HCT116 (cell line): ENCODE results near the gene MYO16. TPM values are rescaled to one million over a fixed set of nuclear protein-coding genes. Genes with fewer than 3 reads are reported as not detected.

Experiments
- ATAC-seq: fragments of 200-7000 bp; cut with Tn5 transposase; 2 replicates; pipeline ENCODE4 v1.9.1; 2020; ENCODE audit warnings: mild to moderate bottlenecking, moderate library complexity
- BruUV-seq: library from RNA; stranded (reverse); fragments of 400-500 nt; replicated peaks from 2 replicates; lab custom pipeline; 2021; lab: Mats Ljungman, UMichigan
- CTCF ChIA-PET: fragments of 300-600 bp; sonication (Branson Sonifier 250); formaldehyde crosslinking; loops from one replicate; lab custom pipeline; 2021; ENCODE audit warnings: antibody characterized with exemption; lab: Charles Lee
- POLR2A ChIA-PET: fragments of 300-600, 350-600 bp; sonication (Branson Sonifier 250); formaldehyde crosslinking; loops from one replicate; lab custom pipeline; 2021; ENCODE audit warnings: antibody characterized with exemption; lab: Charles Lee
- RAD21 ChIA-PET, 2 experiments: fragments of 300-600 bp; sonication (Branson Sonifier 250); formaldehyde crosslinking; loops; one replicate each; lab custom pipeline; 2023; ENCODE audit warnings: low total read pairs in 2 of 2; ENCODE audit not compliant: uncharacterized antibody in 2 of 2, unreplicated experiment in 2 of 2, low non-redundant PET in 1 of 2; lab: Charles Lee
- DNase-seq: peaks from one replicate; pipeline ENCODE4 v3.0.0-alpha.2; 2010; ENCODE audit warnings: low read depth, low spot score
- H2AFZ ChIP-seq: fragments of 200-600 bp; shearing (Covaris generic), sonication (generic); 2 replicates; pipeline ENCODE4 v1.6.1; 2017; ENCODE audit warnings: low read depth, mixed run types, mixed read lengths, antibody characterized with exemption, low read length; ENCODE audit not compliant: poor library complexity, severe bottlenecking
- H3K27ac ChIP-seq: 2 replicates; pipeline ENCODE4 v1.5.1; 2012; ENCODE audit warnings: low read depth, low read length
- H3K27me3 ChIP-seq: fragments of 200-600 bp; sonication (generic); 2 replicates; pipeline ENCODE4 v1.6.1; 2016; ENCODE audit warnings: mixed run types, low read length, mixed read lengths; ENCODE audit not compliant: insufficient read depth
- H3K36me3 ChIP-seq, 2 experiments: fragments of 200-500 bp in 1 of 2; fragments of 200-600 bp in 1 of 2; sonication (Bioruptor generic) in 1 of 2; sonication (generic) in 1 of 2; 2 replicates each; pipeline versions ENCODE4 v1.5.1 to v1.6.1; 2014 to 2016; ENCODE audit warnings: low read length in 2 of 2, inconsistent platforms in 1 of 2, mixed read lengths in 1 of 2, mixed run types in 1 of 2; ENCODE audit not compliant: insufficient read depth in 2 of 2, control insufficient read depth in 1 of 2
- H3K4me1 ChIP-seq, 2 experiments: fragments of 200-600 bp in 1 of 2; sonication (generic) in 1 of 2; 2 replicates each; pipeline versions ENCODE4 v1.5.1 to v1.6.1; 2012 to 2017; ENCODE audit warnings: low read length in 2 of 2, inconsistent platforms in 1 of 2, mild to moderate bottlenecking in 1 of 2, mixed read lengths in 1 of 2, mixed run types in 1 of 2, moderate library complexity in 1 of 2; ENCODE audit not compliant: insufficient read depth in 2 of 2, control insufficient read depth in 1 of 2
- H3K4me2 ChIP-seq: fragments of 200-600 bp; sonication (generic); 2 replicates; pipeline ENCODE4 v1.6.1; 2017; ENCODE audit warnings: mixed run types, low read length, mixed read lengths
- H3K4me3 ChIP-seq, 2 experiments: fragments of 200-600 bp in 1 of 2; sonication (generic) in 1 of 2; replicated peaks in 1 of 2; 2 replicates each; pipeline ENCODE4 v1.5.1; 2011 to 2016; ENCODE audit warnings: low read length in 2 of 2, control low read depth in 1 of 2, low read depth in 1 of 2, mild to moderate bottlenecking in 1 of 2, mixed read lengths in 1 of 2, mixed run types in 1 of 2
- H3K79me2 ChIP-seq: fragments of 200-600 bp; sonication (generic); 2 replicates; pipeline ENCODE4 v1.6.1; 2017; ENCODE audit warnings: mild to moderate bottlenecking, mixed run types, low read length, moderate library complexity, mixed read lengths; ENCODE audit not compliant: insufficient read depth
- H3K9ac ChIP-seq: fragments of 200-600 bp; sonication (generic); 2 replicates; pipeline ENCODE4 v1.6.1; 2016; ENCODE audit warnings: low read length, mixed read lengths
- H3K9me2 ChIP-seq: fragments of 200-600 bp; sonication (generic), shearing (Covaris generic); 2 replicates; pipeline ENCODE4 v1.6.1; 2017; ENCODE audit warnings: mixed run types, mild to moderate bottlenecking, moderate library complexity; ENCODE audit not compliant: insufficient read depth
- H3K9me3 ChIP-seq, 2 experiments: fragments of 200-500 bp in 1 of 2; fragments of 200-600 bp in 1 of 2; sonication (Bioruptor generic) in 1 of 2; sonication (generic) in 1 of 2; 2 replicates each; pipeline ENCODE4 v1.6.1; 2014 to 2017; ENCODE audit warnings: low read length in 2 of 2, mixed read lengths in 2 of 2, inconsistent platforms in 1 of 2, low read depth in 1 of 2, mild to moderate bottlenecking in 1 of 2, mixed run types in 1 of 2, moderate library complexity in 1 of 2; ENCODE audit not compliant: control insufficient read depth in 1 of 2, insufficient read depth in 1 of 2
- H4K20me1 ChIP-seq: fragments of 200-600 bp; sonication (generic), shearing (Covaris generic); 2 replicates; pipeline ENCODE4 v1.6.1; 2017; ENCODE audit warnings: mixed run types, mild to moderate bottlenecking, moderate library complexity; ENCODE audit not compliant: insufficient read depth
- ATF3 ChIP-seq: IDR thresholded peaks from 2 replicates; pipeline ENCODE4 v1.6.1; 2012
- CEBPB ChIP-seq: IDR thresholded peaks from 2 replicates; pipeline ENCODE4 v1.6.1; 2012; ENCODE audit warnings: low read depth
- CTCF ChIP-seq, 3 experiments: fragments of 200-600 bp in 1 of 3; sonication (generic) in 1 of 3; IDR thresholded peaks in 2 of 3; conservative IDR thresholded peaks in 1 of 3; 2 replicates each; pipeline ENCODE4 v1.5.1; 2012 to 2017; ENCODE audit warnings: low read depth in 2 of 3, low read length in 2 of 3, antibody characterized with exemption in 1 of 3, borderline replicate concordance in 1 of 3, control low read depth in 1 of 3, mild to moderate bottlenecking in 1 of 3, mixed read lengths in 1 of 3, mixed run types in 1 of 3, moderate library complexity in 1 of 3; ENCODE audit not compliant: insufficient read depth in 1 of 3
- EGR1 ChIP-seq: IDR thresholded peaks from 2 replicates; pipeline ENCODE4 v1.6.1; 2012; ENCODE audit warnings: low read depth
- ELF1 ChIP-seq: IDR thresholded peaks from 2 replicates; pipeline ENCODE4 v1.6.1; 2012; ENCODE audit warnings: low read depth, borderline replicate concordance
- EZH2phosphoT487 ChIP-seq: fragments of 200-600 bp; IDR thresholded peaks from 2 replicates; pipeline ENCODE4 v1.6.1; 2018; ENCODE audit warnings: antibody characterized with exemption, borderline replicate concordance
- JUND ChIP-seq: IDR thresholded peaks from 2 replicates; pipeline ENCODE4 v1.6.1; 2012
- MAX ChIP-seq: IDR thresholded peaks from 2 replicates; pipeline ENCODE4 v1.6.1; 2012
- POLR2AphosphoS5 ChIP-seq: IDR thresholded peaks from 2 replicates; pipeline ENCODE4 v1.6.1; 2011; ENCODE audit warnings: mild to moderate bottlenecking, low read depth, low read length, moderate library complexity
- RAD21 ChIP-seq: IDR thresholded peaks from 2 replicates; pipeline ENCODE4 v1.6.1; 2012; ENCODE audit warnings: low read depth, mild to moderate bottlenecking
- REST ChIP-seq: IDR thresholded peaks from 2 replicates; pipeline ENCODE4 v1.6.1; 2012; ENCODE audit warnings: low read depth
- SIN3A ChIP-seq: IDR thresholded peaks from 2 replicates; pipeline ENCODE4 v1.6.1; 2012; ENCODE audit warnings: low read depth
- SP1 ChIP-seq: IDR thresholded peaks from 2 replicates; pipeline ENCODE4 v1.6.1; 2012; ENCODE audit warnings: low read depth
- SRF ChIP-seq: IDR thresholded peaks from 2 replicates; pipeline ENCODE4 v1.6.1; 2012; ENCODE audit warnings: low read depth
- YY1 ChIP-seq: IDR thresholded peaks from 2 replicates; pipeline ENCODE4 v1.6.1; 2011; ENCODE audit warnings: low read length, low read depth, moderate library complexity, mild to moderate bottlenecking; ENCODE audit not compliant: insufficient replicate concordance; ENCODE audit errors: extremely low read depth
- ZBTB33 ChIP-seq: IDR thresholded peaks from 2 replicates; pipeline ENCODE4 v1.6.1; 2011; ENCODE audit warnings: mild to moderate bottlenecking, low read length, moderate library complexity; ENCODE audit not compliant: insufficient replicate concordance; ENCODE audit errors: extremely low read depth
- ZFX ChIP-seq: fragments of 450-650 bp; IDR thresholded peaks from 2 replicates; pipeline ENCODE4 v1.6.1; 2017
- intact Hi-C: fragments of 100-400 bp; cut with micrococcal nuclease; formaldehyde crosslinking; loops from 2 replicates; pipeline ENCODE4 v1.10.0; 2022
- total RNA-seq: library from RNA; stranded (reverse); gene quantifications from one replicate; pipeline ENCODE4 v1.2.1, GENCODE V29; 2021; ENCODE audit not compliant: unreplicated experiment

MYO16 gene
- total RNA-seq, 1 experiment from 2014 or later: 0.07 TPM

DNA sequence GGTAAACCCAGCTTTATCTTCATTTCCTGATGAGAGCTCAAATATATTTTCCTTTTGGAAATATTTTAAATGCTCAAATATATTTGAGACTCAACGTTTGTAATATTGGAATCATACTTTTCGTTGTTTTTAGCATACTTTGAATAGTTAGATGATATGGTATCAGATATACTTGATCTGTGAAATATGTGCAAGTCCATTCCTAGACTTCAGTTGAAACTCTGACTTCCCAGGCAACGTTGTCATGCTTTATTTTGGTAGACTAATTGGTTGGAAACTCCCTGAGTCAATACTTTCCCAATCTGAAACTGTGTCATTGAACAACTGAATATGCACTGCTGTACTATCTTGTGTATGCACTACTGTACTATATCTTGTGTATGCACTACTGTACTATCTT lies 378.5 kb downstream of the MYO16 start:
- DNase-seq (no peak), ATAC-seq (no peak)
- intact Hi-C loops: no loop called here
- CTCF ChIA-PET: no interaction called here
- RAD21 ChIA-PET: no interaction called here
- Histone ChIP-seq H4K20me1 (no peaks in the 10 kb centered on the region), H3K27ac (no peak overlapping the region), H3K4me3 (no peak overlapping the region), H3K9ac (no peak overlapping the region), H3K27me3 (no peaks in the 10 kb centered on the region), H3K36me3 (no peaks in the 10 kb centered on the region), H3K9me3 (no peaks in the 10 kb centered on the region), H3K4me2 (no peak overlapping the region), H3K4me1 (no peaks in the 10 kb centered on the region), H3K79me2 (no peaks in the 10 kb centered on the region), H2AFZ (no peak overlapping the region), H3K9me2 (no peaks in the 10 kb centered on the region)
- POLR2A ChIA-PET: no interaction called here
- TF ChIP-seq ZFX (no peak), SIN3A (no peak), RAD21 (no peak), POLR2AphosphoS5 (no peak), EZH2phosphoT487 (no peak), REST (no peak), YY1 (no peak), JUND (no peak), SP1 (no peak), MAX (no peak), ATF3 (no peak), EGR1 (no peak), CTCF (IDR thresholded peaks at IDR 0.05 in 2 of 3, conservative IDR thresholded peaks at IDR 0.05 in 1 of 3; ENCODE audit: borderline replicate concordance in 1 of 3, insufficient read depth in 1 of 3, low read depth in 2 of 3, low read length in 2 of 3) (no peak), ELF1 (no peak), ZBTB33 (no peak), CEBPB (no peak), SRF (no peak)
- no TSS peak for BruUV-seq
